Muscle layer of duodenum (tissue), 2 donors: ENCODE data around the gene XAB2.

Experiments
- H3K27ac ChIP-seq: one replicate; pipeline ENCODE4 v1.7.0; 2013; ENCODE audit warnings: mild to moderate bottlenecking, low read length
- H3K27me3 ChIP-seq: one replicate; pipeline ENCODE4 v1.7.0; 2013; ENCODE audit warnings: low read depth, mild to moderate bottlenecking, control low read depth, low read length
- H3K36me3 ChIP-seq, 2 donors: one replicate each; pipeline ENCODE4 v1.7.0; 2013; ENCODE audit warnings: low read length in 2 of 2, control low read depth in 1 of 2, mild to moderate bottlenecking in 1 of 2; ENCODE audit not compliant: insufficient read depth in 2 of 2, control insufficient read depth in 1 of 2
- H3K4me1 ChIP-seq, 2 donors: one replicate each; pipeline ENCODE4 v1.7.0; 2013; ENCODE audit warnings: low read length in 2 of 2, mild to moderate bottlenecking in 2 of 2, control low read depth in 1 of 2, moderate library complexity in 1 of 2; ENCODE audit not compliant: insufficient read depth in 2 of 2, control insufficient read depth in 1 of 2
- H3K4me3 ChIP-seq, 2 donors: one replicate each; pipeline ENCODE4 v1.7.0; 2013; ENCODE audit warnings: low read length in 2 of 2, low read depth in 1 of 2, mild to moderate bottlenecking in 1 of 2
- H3K9me3 ChIP-seq, 2 donors: one replicate each; pipeline ENCODE4 v1.7.0; 2013; ENCODE audit warnings: low read length in 2 of 2, control low read depth in 1 of 2, mild to moderate bottlenecking in 1 of 2; ENCODE audit not compliant: control insufficient read depth in 1 of 2
- donor health status: healthy.

Gene XAB2

GRCh38 chr19:7627166-7627565 lies 2.2 kb downstream of the XAB2 start:
- Histone ChIP-seq H3K9me3 (no peaks in the 10 kb centered on the region), H3K27me3 (no peaks in the 10 kb centered on the region), H3K4me1 (peaks cover 15 to 31% of the 10 kb centered on the region in 2 donors), H3K4me3 (no peak overlapping the region), H3K36me3 (peaks cover 22 to 45% of the 10 kb centered on the region in 2 donors), H3K27ac (no peak overlapping the region)

GRCh38 chr19:7625763-7626372 lies 3.5 kb downstream of the XAB2 start:
- Histone ChIP-seq H3K27me3 (no peaks in the 10 kb centered on the region), H3K27ac (no peak overlapping the region), H3K4me1 (peaks cover 15 to 28% of the 10 kb centered on the region in 2 donors), H3K9me3 (no peaks in the 10 kb centered on the region), H3K4me3 (no peak overlapping the region), H3K36me3 (peaks cover 29 to 52% of the 10 kb centered on the region in 2 donors)

- Histone ChIP-seq H3K36me3 (peaks cover 29 to 62% of the 10 kb centered on the region in 2 donors), H3K9me3 (no peaks in the 10 kb centered on the region), H3K27ac (no peak overlapping the region), H3K4me3 (no peak overlapping the region), H3K27me3 (no peaks in the 10 kb centered on the region), H3K4me1 (peaks cover 8 to 19% of the 10 kb centered on the region in 2 donors)
These were observed 4.5 kb downstream of the XAB2 start for GRCh38 chr19:7624810-7625209.

- Histone ChIP-seq H3K4me3 (no peak overlapping the region), H3K36me3 (peaks cover 29 to 68% of the 10 kb centered on the region in 2 donors)
These were observed 5.4 kb downstream of the XAB2 start for GRCh38 chr19:7623725-7624603.

GRCh38 chr19:7622933-7623685 lies 6.2 kb downstream of the XAB2 start:
- Histone ChIP-seq H3K4me3 (no peak overlapping the region), H3K9me3 (no peaks in the 10 kb centered on the region), H3K27ac (no peak overlapping the region), H3K36me3 (peaks cover 29 to 75% of the 10 kb centered on the region in 2 donors), H3K4me1 (peaks cover 1 to 15% of the 10 kb centered on the region in 2 donors), H3K27me3 (no peaks in the 10 kb centered on the region)

More at GRCh38 chr19:7623725-7624603, 5.4 kb downstream of the XAB2 start:
- Histone ChIP-seq H3K4me1 (peaks cover 8 to 19% of the 10 kb centered on the region in 2 donors), H3K27me3 (no peaks in the 10 kb centered on the region), H3K27ac (no peak overlapping the region), H3K9me3 (no peaks in the 10 kb centered on the region)

- peaks cover 0 to 3% of the 10 kb centered on the region in 2 donors for H3K4me1 ChIP-seq
- H3K27me3 ChIP-seq, result no peaks in the 10 kb centered on the region
- no peak overlapping the region for H3K4me3 ChIP-seq
- peaks cover 23 to 72% of the 10 kb centered on the region in 2 donors for H3K36me3 ChIP-seq
- H3K9me3 ChIP-seq, result no peaks in the 10 kb centered on the region
- H3K27ac ChIP-seq, result no peak overlapping the region
These were observed 8.6 kb downstream of the XAB2 start for GRCh38 chr19:7620442-7621412.

GRCh38 chr19:7619671-7620441 lies 9.5 kb downstream of the XAB2 start:
- Histone ChIP-seq H3K9me3 (no peaks in the 10 kb centered on the region), H3K4me1 (peaks cover 0 to 3% of the 10 kb centered on the region in 2 donors), H3K4me3 (no peak overlapping the region), H3K27me3 (no peaks in the 10 kb centered on the region), H3K27ac (no peak overlapping the region), H3K36me3 (peaks cover 17 to 66% of the 10 kb centered on the region in 2 donors)

GRCh38 chr19:7618771-7619510 lies 10.4 kb downstream of the XAB2 start:
- H3K36me3 ChIP-seq, result peaks cover 17 to 57% of the 10 kb centered on the region in 2 donors
- H3K27ac ChIP-seq, result no peak overlapping the region
- H3K27me3 ChIP-seq, result no peaks in the 10 kb centered on the region

GRCh38 chr19:7618348-7618747 lies 11.0 kb downstream of the XAB2 start:
- Histone ChIP-seq H3K36me3 (peaks cover 17 to 51% of the 10 kb centered on the region in 2 donors), H3K27ac (no peak overlapping the region), H3K4me3 (no peak overlapping the region)

More at GRCh38 chr19:7618771-7619510, 10.4 kb downstream of the XAB2 start:
- Histone ChIP-seq H3K9me3 (no peaks in the 10 kb centered on the region), H3K4me3 (no peak overlapping the region), H3K4me1 (peaks cover 0 to 3% of the 10 kb centered on the region in 2 donors)

More at GRCh38 chr19:7618348-7618747, 11.0 kb downstream of the XAB2 start:
- Histone ChIP-seq H3K27me3 (no peaks in the 10 kb centered on the region), H3K9me3 (no peaks in the 10 kb centered on the region), H3K4me1 (peaks cover 0 to 3% of the 10 kb centered on the region in 2 donors)
